Measurements from ENCODE around the gene XRRA1.

XRRA1 gene

GRCh38 chr11:74824285-74824982 lies 124.5 kb downstream of the XRRA1 start:
- no peak for TF ChIP-seq CTCF (IDR thresholded peaks at IDR 0.05; ENCODE audit: insufficient read depth, low read depth, low read length, missing control alignments)

GRCh38 chr11:74822170-74822569 lies 126.7 kb downstream of the XRRA1 start:
- TF ChIP-seq CTCF (IDR thresholded peaks at IDR 0.05; ENCODE audit: insufficient read depth, low read depth, low read length, missing control alignments): no peak
- no peak for DNase-seq (ENCODE audit: low read depth)
- H3K4me3 ChIP-seq (ENCODE audit: low read length): no peak overlapping the region

More at GRCh38 chr11:74824285-74824982, 124.5 kb downstream of the XRRA1 start:
- H3K4me3 ChIP-seq (ENCODE audit: low read length): no peak overlapping the region
- no peak for DNase-seq (ENCODE audit: low read depth)

GRCh38 chr11:74820763-74821162 lies 128.1 kb downstream of the XRRA1 start:
- TF ChIP-seq CTCF (IDR thresholded peaks at IDR 0.05; ENCODE audit: insufficient read depth, low read depth, low read length, missing control alignments): no peak
- peak; percentile 67 for DNase-seq (ENCODE audit: low read depth)
- H3K4me3 ChIP-seq (ENCODE audit: low read length): no peak overlapping the region

GRCh38 chr11:74819400-74819799 lies 129.5 kb downstream of the XRRA1 start:
- no peak for TF ChIP-seq CTCF (IDR thresholded peaks at IDR 0.05; ENCODE audit: insufficient read depth, low read depth, low read length, missing control alignments)
- H3K4me3 ChIP-seq (ENCODE audit: low read length): no peak overlapping the region
- DNase-seq (ENCODE audit: low read depth): no peak

GRCh38 chr11:74818283-74818946 lies 130.5 kb downstream of the XRRA1 start:
- no peak for DNase-seq (ENCODE audit: low read depth)
- H3K4me3 ChIP-seq (ENCODE audit: low read length): no peak overlapping the region
- TF ChIP-seq CTCF (IDR thresholded peaks at IDR 0.05; ENCODE audit: insufficient read depth, low read depth, low read length, missing control alignments): no peak

GRCh38 chr11:74816664-74817063 lies 132.2 kb downstream of the XRRA1 start:
- TF ChIP-seq CTCF (IDR thresholded peaks at IDR 0.05; ENCODE audit: insufficient read depth, low read depth, low read length, missing control alignments): no peak
- no peak overlapping the region for H3K4me3 ChIP-seq (ENCODE audit: low read length)
- DNase-seq (ENCODE audit: low read depth): no peak
